CD8-positive, alpha-beta memory T cell (primary cell): ENCODE data around the gene ABCC8. TPM values are rescaled to one million over a fixed set of nuclear protein-coding genes. Genes with fewer than 3 reads are reported as not detected.
A peak's percentile ranks its signal among the peaks of the same experiment; 100 is the strongest.

Experiments used
- CTCF ChIA-PET: fragments of 350-600 bp; sonication (Branson Sonifier 250); formaldehyde crosslinking; loops from one replicate; lab custom pipeline; 2021; ENCODE audit warnings: antibody characterized with exemption; lab: Charles Lee
- POLR2A ChIA-PET: fragments of 350-600 bp; sonication (Branson Sonifier 250); formaldehyde crosslinking; loops from one replicate; lab custom pipeline; 2021; ENCODE audit warnings: antibody characterized with exemption; lab: Charles Lee
- DNase-seq, 5 donors: peaks; one replicate each; pipeline versions ENCODE4 v3.0.0 to v3.0.0-alpha.2; 2020 to 2022; ENCODE audit warnings: mixed read lengths in 1 of 5
- H3K27ac ChIP-seq: one replicate; pipeline ENCODE4 v1.7.0; 2013; ENCODE audit warnings: low read depth, mild to moderate bottlenecking, low read length, moderate library complexity
- H3K27me3 ChIP-seq: 2 replicates; pipeline ENCODE4 v1.7.0; 2013; ENCODE audit warnings: low read length, mild to moderate bottlenecking; ENCODE audit not compliant: insufficient read depth, poor library complexity, severe bottlenecking
- H3K36me3 ChIP-seq: 2 replicates; pipeline ENCODE4 v1.7.0; 2013; ENCODE audit warnings: mild to moderate bottlenecking, low read length, moderate library complexity; ENCODE audit not compliant: insufficient read depth
- H3K4me1 ChIP-seq: 2 replicates; pipeline ENCODE4 v1.7.0; 2013; ENCODE audit warnings: mild to moderate bottlenecking, low read length, moderate library complexity; ENCODE audit not compliant: insufficient read depth
- H3K4me3 ChIP-seq: 2 replicates; pipeline ENCODE4 v1.7.0; 2013; ENCODE audit warnings: mild to moderate bottlenecking, low read length
- H3K9me3 ChIP-seq: 2 replicates; pipeline ENCODE4 v1.7.0; 2013; ENCODE audit warnings: mild to moderate bottlenecking, low read length
- H3K27ac Mint-ChIP-seq, 8 donors: one replicate each; pipeline ENCODE4 v1.8.0; 2020 to 2021; ENCODE audit warnings: mixed read lengths in 8 of 8, mild to moderate bottlenecking in 6 of 8, inconsistent platforms in 3 of 8, moderate library complexity in 3 of 8
- H3K27me3 Mint-ChIP-seq, 2 donors: one replicate each; pipeline ENCODE4 v1.8.0; 2020 to 2021; ENCODE audit warnings: mixed read lengths in 2 of 2, mild to moderate bottlenecking in 1 of 2, moderate library complexity in 1 of 2
- H3K36me3 Mint-ChIP-seq, 3 donors: one replicate each; pipeline ENCODE4 v1.8.0; 2020 to 2021; ENCODE audit warnings: mixed read lengths in 3 of 3, inconsistent platforms in 1 of 3, mild to moderate bottlenecking in 1 of 3
- H3K4me1 Mint-ChIP-seq, 3 donors: one replicate each; pipeline ENCODE4 v1.8.0; 2020 to 2021; ENCODE audit warnings: mixed read lengths in 3 of 3, inconsistent platforms in 1 of 3, mild to moderate bottlenecking in 1 of 3
- H3K4me3 Mint-ChIP-seq, 7 donors: one replicate each; pipeline ENCODE4 v1.8.0; 2020 to 2021; ENCODE audit warnings: mixed read lengths in 7 of 7, mild to moderate bottlenecking in 6 of 7, moderate library complexity in 4 of 7, inconsistent platforms in 2 of 7
- H3K9me3 Mint-ChIP-seq, 5 donors: one replicate each; pipeline ENCODE4 v1.8.0; 2020 to 2022; ENCODE audit warnings: mixed read lengths in 5 of 5, mild to moderate bottlenecking in 3 of 5, moderate library complexity in 2 of 5, inconsistent platforms in 1 of 5
- polyA plus RNA-seq: library from polyadenylated mRNA; unstranded; fragments of 300-500 nt; fragmentation: Illumina TruSeq; gene quantifications from one replicate; pipeline ENCODE4 v1.2.3, GENCODE V29; 2021
- total RNA-seq, 2 experiments: library from RNA; stranded (reverse); gene quantifications; one replicate each; pipeline ENCODE4 v1.2.3, GENCODE V29; 2021

ABCC8 gene
- total and polyA plus RNA-seq, 3 experiments from 2014 or later: not detected

DNA sequence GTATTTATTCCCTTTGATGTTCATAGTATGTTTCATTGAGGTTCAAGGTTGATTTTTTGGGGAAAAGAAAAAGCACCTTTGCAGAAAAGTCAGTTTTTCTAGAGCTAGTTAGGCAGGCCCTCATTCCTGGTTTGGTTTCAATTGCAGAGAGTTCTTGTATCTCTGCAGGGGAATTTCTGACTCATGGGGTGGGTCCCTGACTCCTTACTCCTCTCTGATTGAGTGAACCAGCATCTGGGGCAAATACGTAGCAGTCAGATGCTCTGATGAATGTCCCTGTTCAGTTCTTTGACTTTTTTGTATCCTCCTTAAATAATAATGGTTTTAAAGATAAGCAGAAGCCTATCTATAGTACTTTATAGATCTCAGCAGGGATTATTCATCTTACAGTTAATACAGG, 132.7 kb downstream of the ABCC8 start:
- H3K27me3 Mint-ChIP-seq: peaks cover 0 to 1% of the 10 kb centered on the region in 2 donors
- no peak for DNase-seq
- no peaks in the 10 kb centered on the region for H3K9me3 ChIP-seq
- H3K4me1 Mint-ChIP-seq: no peaks in the 10 kb centered on the region
- peaks cover 0 to 9% (median 3%) of the 10 kb centered on the region in 3 donors for H3K36me3 Mint-ChIP-seq
- H3K4me1 ChIP-seq: no peaks in the 10 kb centered on the region
- no peaks in the 10 kb centered on the region for H3K27me3 ChIP-seq
- no peaks in the 10 kb centered on the region for H3K9me3 Mint-ChIP-seq
- H3K27ac Mint-ChIP-seq: no peak overlapping the region
- POLR2A ChIA-PET: no interaction called here
- H3K4me3 Mint-ChIP-seq: no peak overlapping the region
- CTCF ChIA-PET: no interaction called here
- H3K4me3 ChIP-seq: no peak overlapping the region
- H3K27ac ChIP-seq: no peak overlapping the region
- H3K36me3 ChIP-seq: no peaks in the 10 kb centered on the region

DNA sequence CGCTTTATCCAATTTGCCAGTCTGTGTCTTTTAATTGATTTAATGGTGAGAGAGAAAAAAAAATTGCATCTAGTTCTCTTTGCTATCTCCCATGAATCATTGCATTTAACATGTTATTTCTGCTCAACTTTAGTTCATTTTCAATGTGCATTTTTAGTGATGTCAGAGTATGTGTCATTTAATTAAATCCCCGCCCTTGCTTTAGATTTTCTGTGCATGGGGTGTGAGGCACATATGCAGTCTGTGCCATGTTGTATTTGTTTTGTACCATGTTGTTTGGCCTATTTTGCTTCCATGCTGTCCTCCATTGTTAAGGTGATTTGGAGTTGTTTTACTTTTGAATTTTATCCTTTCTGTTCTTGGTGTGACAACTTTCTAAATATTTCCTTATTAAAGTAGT, 133.4 kb downstream of the ABCC8 start:
- POLR2A ChIA-PET: no interaction called here
- H3K27me3 Mint-ChIP-seq: peaks cover 0 to 1% of the 10 kb centered on the region in 2 donors
- CTCF ChIA-PET: no interaction called here

More for the DNA sequence above, 133.4 kb downstream of the ABCC8 start:
- DNase-seq: no peak
- Histone ChIP-seq H3K9me3 (no peaks in the 10 kb centered on the region), H3K36me3 (no peaks in the 10 kb centered on the region), H3K4me1 (no peaks in the 10 kb centered on the region), H3K4me3 (no peak overlapping the region), H3K27me3 (no peaks in the 10 kb centered on the region), H3K27ac (no peak overlapping the region)
- Mint-ChIP-seq H3K9me3 (no peaks in the 10 kb centered on the region), H3K27ac (peak overlapping the region in 1 of 8 donors; percentile 1), H3K4me1 (no peaks in the 10 kb centered on the region), H3K4me3 (no peak overlapping the region), H3K36me3 (peaks cover 0 to 9% (median 3%) of the 10 kb centered on the region in 3 donors)

Other genes starting within 250 kb of the ABCC8 start
- 10 to 100 TPM; 30.3 to 33.3 TPM for gene NUCB2, start 200.1 kb downstream of the ABCC8 start, total RNA-seq
- gene NUCB2, start 200.1 kb downstream of the ABCC8 start, polyA plus RNA-seq: 218 TPM
- gene NCR3LG1, start 125.0 kb downstream of the ABCC8 start, total RNA-seq: 1 to 10 TPM; 5.9 to 6.0 TPM
- gene NCR3LG1, start 125.0 kb downstream of the ABCC8 start, polyA plus RNA-seq: 0.03 TPM
- gene KCNJ11, start 88.2 kb downstream of the ABCC8 start, total RNA-seq: under 1 TPM; 0.53 to 0.95 TPM
- 0.09 TPM for gene KCNJ11, start 88.2 kb downstream of the ABCC8 start, polyA plus RNA-seq
- gene USH1C, start 67.6 kb upstream of the ABCC8 start, total RNA-seq: not detected
- gene USH1C, start 67.6 kb upstream of the ABCC8 start, polyA plus RNA-seq: not detected
- gene OTOG, start 70.4 kb upstream of the ABCC8 start, total RNA-seq: not detected
- not detected for gene OTOG, start 70.4 kb upstream of the ABCC8 start, polyA plus RNA-seq
- gene MYOD1, start 242.7 kb upstream of the ABCC8 start, total RNA-seq: not detected
- gene MYOD1, start 242.7 kb upstream of the ABCC8 start, polyA plus RNA-seq: not detected